Fibroblast of the aortic adventitia (primary cell): ENCODE data around the gene C19orf12. TPM values are rescaled to one million over a fixed set of nuclear protein-coding genes. Genes with fewer than 3 reads are reported as not detected.

Experiments
- DNase-seq: peaks from one replicate; pipeline ENCODE4 v3.0.0-alpha.2; 2010; ENCODE audit warnings: low read depth
- H3K4me3 ChIP-seq: 2 replicates; pipeline ENCODE4 v1.5.1; 2011; ENCODE audit warnings: low read depth, mild to moderate bottlenecking, control low read depth, low read length, moderate library complexity
- total RNA-seq: library from RNA; depleted of rRNA; stranded (reverse); fragments of >200 nt; gene quantifications from 2 replicates; pipeline ENCODE4 v1.2.3, GENCODE V29; 2012; ENCODE audit warnings: low replicate concordance
- TF ChIP-seq, protein P1 (sequence below): IDR thresholded peaks from 2 replicates; pipeline ENCODE4 v1.5.1; 2011; ENCODE audit warnings: mild to moderate bottlenecking, low read length, control low read depth, inconsistent platforms; ENCODE audit not compliant: insufficient read depth

Gene C19orf12
- total RNA-seq, 1 donor = 24.0 TPM

DNA sequence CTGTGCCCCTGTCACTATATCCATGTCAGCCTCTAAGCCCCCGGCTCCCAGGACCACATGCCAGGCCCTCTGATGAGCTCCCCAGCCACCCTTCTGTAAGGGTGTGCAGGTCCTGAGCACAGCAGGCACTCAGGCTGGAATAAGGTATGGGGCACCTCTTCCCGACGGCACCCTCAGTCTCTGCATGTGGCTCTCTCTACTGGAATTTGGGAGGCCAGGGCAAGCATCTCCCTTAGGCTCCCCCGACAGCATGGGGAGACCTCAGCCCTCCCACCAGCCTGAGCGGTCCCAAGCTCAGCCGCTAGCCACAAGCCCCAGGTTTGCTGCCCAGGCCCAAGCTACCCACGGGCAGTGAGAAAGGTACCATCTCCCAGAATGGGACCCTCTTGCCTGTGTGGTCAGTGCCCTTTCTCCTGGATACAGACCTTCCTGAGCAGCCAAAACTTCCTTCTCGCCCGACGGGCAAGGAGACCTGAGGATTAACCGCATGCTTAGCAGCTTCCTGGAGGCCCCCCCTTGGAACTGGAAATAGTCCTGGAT, 22.5 kb upstream of the C19orf12 start:
- DNase-seq = no peak
- TF ChIP-seq, protein P1, sequence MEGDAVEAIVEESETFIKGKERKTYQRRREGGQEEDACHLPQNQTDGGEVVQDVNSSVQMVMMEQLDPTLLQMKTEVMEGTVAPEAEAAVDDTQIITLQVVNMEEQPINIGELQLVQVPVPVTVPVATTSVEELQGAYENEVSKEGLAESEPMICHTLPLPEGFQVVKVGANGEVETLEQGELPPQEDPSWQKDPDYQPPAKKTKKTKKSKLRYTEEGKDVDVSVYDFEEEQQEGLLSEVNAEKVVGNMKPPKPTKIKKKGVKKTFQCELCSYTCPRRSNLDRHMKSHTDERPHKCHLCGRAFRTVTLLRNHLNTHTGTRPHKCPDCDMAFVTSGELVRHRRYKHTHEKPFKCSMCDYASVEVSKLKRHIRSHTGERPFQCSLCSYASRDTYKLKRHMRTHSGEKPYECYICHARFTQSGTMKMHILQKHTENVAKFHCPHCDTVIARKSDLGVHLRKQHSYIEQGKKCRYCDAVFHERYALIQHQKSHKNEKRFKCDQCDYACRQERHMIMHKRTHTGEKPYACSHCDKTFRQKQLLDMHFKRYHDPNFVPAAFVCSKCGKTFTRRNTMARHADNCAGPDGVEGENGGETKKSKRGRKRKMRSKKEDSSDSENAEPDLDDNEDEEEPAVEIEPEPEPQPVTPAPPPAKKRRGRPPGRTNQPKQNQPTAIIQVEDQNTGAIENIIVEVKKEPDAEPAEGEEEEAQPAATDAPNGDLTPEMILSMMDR = no peak

DNA sequence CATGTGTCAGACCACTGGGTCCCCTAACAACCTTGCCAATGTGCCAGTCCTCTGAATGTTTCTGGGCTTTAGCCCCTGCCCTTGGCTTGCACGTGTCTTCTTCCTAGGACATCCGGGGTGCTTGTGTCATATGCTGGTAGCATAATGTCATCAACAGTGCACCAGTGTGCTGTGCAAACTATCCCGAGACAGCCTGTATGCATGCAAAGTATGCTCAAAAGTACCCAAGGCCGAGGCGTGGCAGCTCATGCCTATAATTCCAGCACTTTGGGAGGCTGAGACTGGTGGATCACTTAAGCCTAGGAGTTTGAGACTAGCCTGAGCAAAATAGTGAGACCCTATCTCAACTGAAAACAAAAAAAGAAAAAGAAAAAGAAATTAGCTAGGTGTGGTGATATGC, 20.8 kb upstream of the C19orf12 start:
- H3K4me3 ChIP-seq = no peak overlapping the region
- TF ChIP-seq, protein P1 = no peak
- no peak for DNase-seq

More for the DNA sequence above, 22.5 kb upstream of the C19orf12 start:
- no peak overlapping the region for H3K4me3 ChIP-seq

DNA sequence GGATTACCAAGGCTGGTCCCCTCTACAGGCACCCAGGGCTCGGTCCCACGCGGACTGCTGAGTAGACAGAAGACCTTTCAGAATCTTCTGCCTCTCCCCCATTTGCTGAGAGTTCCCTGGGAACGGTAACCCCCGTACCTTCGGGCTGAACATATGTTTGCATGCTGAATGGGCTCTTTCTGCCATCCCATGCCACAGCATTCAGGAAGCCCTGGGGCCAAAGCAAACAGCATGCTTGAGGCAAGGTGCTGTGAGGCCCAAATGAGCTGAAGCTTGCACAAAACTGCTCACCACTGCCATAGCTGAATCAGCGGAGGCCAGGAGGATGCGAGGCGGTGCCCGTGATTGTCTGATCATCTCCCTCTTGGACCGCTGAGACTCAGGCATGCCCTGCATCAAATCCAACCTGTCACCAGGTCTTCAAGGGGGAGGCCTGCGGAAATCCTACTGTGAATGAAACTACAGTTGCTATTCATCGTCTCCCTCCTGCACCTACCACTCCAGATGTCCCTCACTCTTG, 16.3 kb upstream of the C19orf12 start:
- TF ChIP-seq, protein P1 = no peak
- H3K4me3 ChIP-seq = no peak overlapping the region
- no peak for DNase-seq

DNA sequence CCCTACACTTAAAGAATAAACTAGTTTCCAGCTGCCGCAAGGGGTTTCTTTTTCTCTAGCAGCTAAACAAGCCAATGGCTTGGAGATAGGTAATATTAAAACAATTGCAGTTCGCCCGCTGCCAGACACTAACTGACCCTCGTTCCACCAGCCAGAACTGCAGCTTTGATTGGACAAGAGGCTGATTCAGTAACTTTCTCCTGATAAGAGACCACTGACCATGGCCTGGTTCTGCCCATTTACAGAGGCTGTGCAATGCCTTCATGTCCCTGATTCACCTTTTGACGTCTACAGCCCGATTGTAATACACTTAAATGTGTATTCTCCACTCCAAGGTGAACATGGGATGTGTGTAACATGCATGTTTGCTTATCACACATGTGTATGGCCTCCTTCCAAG, 12.8 kb upstream of the C19orf12 start:
- TF ChIP-seq, protein P1 = no peak
- no peak overlapping the region for H3K4me3 ChIP-seq
- DNase-seq = no peak

DNA sequence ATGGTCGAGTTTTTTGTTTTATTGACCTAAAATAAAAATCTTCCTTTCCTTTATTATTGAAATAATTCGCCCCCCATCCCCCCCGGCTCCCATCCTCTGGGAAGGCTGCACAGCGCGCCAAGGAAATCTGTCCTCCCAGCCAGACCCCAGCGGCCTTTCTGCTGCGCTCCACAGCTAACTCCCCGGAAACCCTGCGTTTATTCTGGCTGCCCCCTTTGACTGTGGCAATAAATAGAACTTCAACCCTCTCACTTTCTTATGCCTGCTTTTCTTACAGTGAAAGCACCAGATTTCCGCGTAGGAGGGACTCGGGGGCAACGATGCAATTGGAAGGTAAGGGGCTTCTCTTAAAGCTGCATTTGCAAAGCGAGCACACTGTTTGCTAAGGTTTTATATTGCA, 9.7 kb upstream of the C19orf12 start:
- TF ChIP-seq, protein P1 = no peak
- no peak for DNase-seq
- peak overlapping the region; percentile 32 for H3K4me3 ChIP-seq

DNA sequence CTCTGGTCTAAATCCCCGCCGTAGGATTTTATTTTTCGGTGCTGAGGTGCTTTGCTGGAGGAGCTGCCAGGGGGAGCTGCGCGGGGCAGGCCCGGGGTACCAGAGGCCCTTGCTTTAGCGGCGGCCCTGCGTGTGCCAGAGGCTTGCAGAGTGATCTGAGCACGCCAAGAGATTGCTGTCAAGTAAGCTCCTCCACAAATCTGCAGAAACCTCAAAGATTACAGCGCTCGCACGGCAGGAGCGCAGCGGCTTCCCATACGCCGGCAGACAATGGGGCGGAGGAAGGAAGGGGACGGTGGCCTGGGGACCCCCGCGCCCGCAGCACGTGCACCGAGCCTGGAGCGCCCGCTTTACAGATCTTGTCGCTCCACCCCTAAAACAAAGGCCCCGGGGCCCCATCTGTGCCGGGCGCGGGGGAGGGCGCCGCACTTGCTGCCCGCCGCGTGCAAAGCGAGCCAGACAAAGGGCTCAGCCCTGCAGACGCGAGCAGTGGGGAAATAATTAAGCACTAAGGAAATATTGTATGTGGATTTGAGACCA, 9.1 kb upstream of the C19orf12 start:
- no peak for DNase-seq
- TF ChIP-seq, protein P1 = no peak
- peak overlapping the region; percentile 32 for H3K4me3 ChIP-seq
